HEK293 (cell line): ENCODE data around the gene HNRNPA0.

Experiments
- CTCF ChIA-PET: fragments of 350-600 bp; formaldehyde crosslinking; extraction: SDS; loops from one replicate; lab custom pipeline; 2021; ENCODE audit warnings: antibody characterized with exemption; lab: Yijun Ruan, JAX
- POLR2A ChIA-PET: fragments of 300-600 bp; formaldehyde crosslinking; extraction: SDS; loops from one replicate; lab custom pipeline; 2020; ENCODE audit warnings: antibody characterized with exemption, inconsistent platforms; lab: Yijun Ruan, JAX
- H3K27ac ChIP-seq: fragments of 200-500 bp; sonication (Bioruptor generic); 2 replicates; pipeline ENCODE4 v1.5.1; 2014; ENCODE audit warnings: low read depth, low read length, control low read depth, inconsistent platforms; ENCODE audit errors: extremely low read depth
- H3K36me3 ChIP-seq, 2 experiments: fragments of 200-500 bp in 1 of 2; sonication (Bioruptor generic) in 1 of 2; 1 replicate in 1 of 2; 2 replicates in 1 of 2; pipeline ENCODE4 v1.5.1; 2014 to 2017; ENCODE audit warnings: inconsistent platforms in 2 of 2, low read length in 2 of 2; ENCODE audit not compliant: control insufficient read depth in 2 of 2, insufficient read depth in 1 of 2
- H3K4me1 ChIP-seq: fragments of 200-500 bp; sonication (Bioruptor generic); 2 replicates; pipeline ENCODE4 v1.5.1; 2014; ENCODE audit warnings: mild to moderate bottlenecking, low read length, inconsistent platforms; ENCODE audit not compliant: control insufficient read depth, insufficient read depth
- H3K4me3 ChIP-seq: 2 replicates; pipeline ENCODE4 v1.5.1; 2011; ENCODE audit warnings: low read depth, mild to moderate bottlenecking, control low read depth, low read length, moderate library complexity
- H3K9me3 ChIP-seq: fragments of 200-500 bp; sonication (Bioruptor generic); 2 replicates; pipeline ENCODE4 v1.5.1; 2014; ENCODE audit warnings: low read depth, low read length, inconsistent platforms; ENCODE audit not compliant: control insufficient read depth, insufficient read depth
- CTCF ChIP-seq: fragments of 450-650 bp; formaldehyde crosslinking; IDR thresholded peaks from 2 replicates; pipeline ENCODE4 v1.5.1; 2016; ENCODE audit warnings: missing biosample characterization, missing genetic modification characterization
- EGR2 ChIP-seq: fragments of 450-650 bp; formaldehyde crosslinking; IDR thresholded peaks from 2 replicates; pipeline ENCODE4 v1.5.1; 2016; ENCODE audit warnings: low read depth, missing biosample characterization, missing genetic modification characterization
- ELK4 ChIP-seq: IDR thresholded peaks from 2 replicates; pipeline ENCODE4 v1.6.1; 2011; ENCODE audit warnings: mild to moderate bottlenecking, low read depth, low read length, borderline replicate concordance
- KLF16 ChIP-seq: fragments of 450-650 bp; formaldehyde crosslinking; IDR thresholded peaks from 2 replicates; pipeline ENCODE4 v1.5.1; 2017; ENCODE audit warnings: missing biosample characterization, missing genetic modification characterization
- PATZ1 ChIP-seq: fragments of 450-650 bp; formaldehyde crosslinking; IDR thresholded peaks from 2 replicates; pipeline ENCODE4 v1.5.1; 2016; ENCODE audit warnings: missing biosample characterization, missing genetic modification characterization
- PRDM1 ChIP-seq: fragments of 450-650 bp; formaldehyde crosslinking; IDR thresholded peaks from 2 replicates; pipeline ENCODE4; 2016; ENCODE audit warnings: missing biosample characterization, missing genetic modification characterization
- PRDM6 ChIP-seq: fragments of 450-650 bp; formaldehyde crosslinking; IDR thresholded peaks from 2 replicates; pipeline ENCODE4 v1.5.1; 2017; ENCODE audit warnings: missing biosample characterization, missing genetic modification characterization
- SCRT1 ChIP-seq: fragments of 450-650 bp; formaldehyde crosslinking; IDR thresholded peaks from 2 replicates; pipeline ENCODE4 v1.5.1; 2016; ENCODE audit warnings: missing biosample characterization, missing genetic modification characterization, borderline replicate concordance
- ZNF223 ChIP-seq: fragments of 450-650 bp; formaldehyde crosslinking; IDR thresholded peaks from 2 replicates; pipeline ENCODE4 v1.5.1; 2016; ENCODE audit warnings: missing biosample characterization, missing genetic modification characterization
- ZNF266 ChIP-seq: fragments of 450-650 bp; formaldehyde crosslinking; IDR thresholded peaks from 2 replicates; pipeline ENCODE4 v1.5.1; 2016; ENCODE audit warnings: missing biosample characterization, missing genetic modification characterization, low read depth
- ZNF302 ChIP-seq: fragments of 450-650 bp; formaldehyde crosslinking; IDR thresholded peaks from 2 replicates; pipeline ENCODE4 v1.5.1; 2016; ENCODE audit warnings: missing biosample characterization, missing genetic modification characterization, low read depth
- ZNF341 ChIP-seq: fragments of 450-650 bp; formaldehyde crosslinking; IDR thresholded peaks from 2 replicates; pipeline ENCODE4; 2016; ENCODE audit warnings: low read depth, missing biosample characterization, missing genetic modification characterization
- ZNF37A ChIP-seq: fragments of 450-650 bp; IDR thresholded peaks from 2 replicates; pipeline ENCODE4 v1.5.1; 2018; ENCODE audit warnings: missing biosample characterization, missing genetic modification characterization
- ZNF391 ChIP-seq: fragments of 450-650 bp; formaldehyde crosslinking; IDR thresholded peaks from 2 replicates; pipeline ENCODE4 v1.5.1; 2016; ENCODE audit warnings: low read depth, missing biosample characterization, missing genetic modification characterization, borderline replicate concordance
- ZNF501 ChIP-seq: fragments of 450-650 bp; formaldehyde crosslinking; IDR thresholded peaks from 2 replicates; pipeline ENCODE4 v1.5.1; 2016; ENCODE audit warnings: missing biosample characterization, missing genetic modification characterization
- ZNF549 ChIP-seq: fragments of 450-650 bp; IDR thresholded peaks from 2 replicates; pipeline ENCODE4 v1.5.1; 2018; ENCODE audit warnings: missing biosample characterization, missing genetic modification characterization, mild to moderate bottlenecking, inconsistent platforms, moderate library complexity
- ZNF558 ChIP-seq: fragments of 450-650 bp; formaldehyde crosslinking; IDR thresholded peaks from 2 replicates; pipeline ENCODE4 v1.5.1; 2016; ENCODE audit warnings: missing biosample characterization, missing genetic modification characterization
- ZNF580 ChIP-seq: fragments of 450-650 bp; formaldehyde crosslinking; IDR thresholded peaks from 2 replicates; pipeline ENCODE4 v1.5.1; 2016; ENCODE audit warnings: missing biosample characterization, missing genetic modification characterization
- ZNF610 ChIP-seq: fragments of 450-650 bp; formaldehyde crosslinking; IDR thresholded peaks from 2 replicates; pipeline ENCODE4 v1.5.1; 2016; ENCODE audit warnings: missing biosample characterization, missing genetic modification characterization, borderline replicate concordance
- ZNF624 ChIP-seq: fragments of 450-650 bp; formaldehyde crosslinking; IDR thresholded peaks from 2 replicates; pipeline ENCODE4 v1.5.1; 2017; ENCODE audit warnings: missing biosample characterization, missing genetic modification characterization
- ZNF639 ChIP-seq: fragments of 450-650 bp; formaldehyde crosslinking; IDR thresholded peaks from 2 replicates; pipeline ENCODE4 v1.5.1; 2016; ENCODE audit warnings: missing biosample characterization, missing genetic modification characterization
- ZNF660 ChIP-seq: fragments of 450-650 bp; IDR thresholded peaks from 2 replicates; pipeline ENCODE4 v1.5.1; 2018; ENCODE audit warnings: missing biosample characterization, mild to moderate bottlenecking, missing genetic modification characterization
- ZNF701 ChIP-seq: fragments of 450-650 bp; formaldehyde crosslinking; IDR thresholded peaks from 2 replicates; pipeline ENCODE4 v1.5.1; 2016; ENCODE audit warnings: missing biosample characterization, missing genetic modification characterization
- ZNF785 ChIP-seq: fragments of 450-650 bp; formaldehyde crosslinking; IDR thresholded peaks from 2 replicates; pipeline ENCODE4 v1.5.1; 2016; ENCODE audit warnings: missing biosample characterization, missing genetic modification characterization

Gene HNRNPA0

GRCh38 chr5:137760719-137761516 is 6.8 kb upstream of the HNRNPA0 start (continued):
- no peak for TF ChIP-seq ZNF785 (tag by site-specific recombination)
- peak; percentile 48; the same call in 1 of the 2 replicates for TF ChIP-seq ZNF639
- TF ChIP-seq ZNF266 (tag by site-specific recombination), result no peak

GRCh38 chr5:137760294-137760693 is 6.1 kb upstream of the HNRNPA0 start:
- CTCF ChIA-PET, result interaction anchor here (1.0 to 3.1 kb wide), 3 partner anchors 13 to 18 kb away, joined by 3 to 22 read pairs (median 3); no protein-coding TSS in a partner anchor
- no peak overlapping the region for H3K4me3 ChIP-seq
- no peaks in the 10 kb centered on the region for H3K4me1 ChIP-seq
- H3K9me3 ChIP-seq, result no peaks in the 10 kb centered on the region
- POLR2A ChIA-PET, result no interaction called here
- peak; percentile 46; the same call in 1 of the 2 replicates for TF ChIP-seq ZNF549 (tag by site-specific recombination)
- TF ChIP-seq ZNF341 (tag by site-specific recombination), result no peak
- peak; percentile 99 for TF ChIP-seq ZNF610 (tag by site-specific recombination)
- TF ChIP-seq PRDM6 (tag by site-specific recombination), result no peak
- TF ChIP-seq KLF16 (tag by site-specific recombination), result no peak
- TF ChIP-seq, all 188 proteins: peak for 2
- Histone ChIP-seq H3K27ac (no peak overlapping the region), H3K36me3 (no peaks in the 10 kb centered on the region)

- Histone ChIP-seq H3K36me3 (no peaks in the 10 kb centered on the region), H3K4me1 (no peaks in the 10 kb centered on the region), H3K9me3 (no peaks in the 10 kb centered on the region), H3K27ac (no peak overlapping the region), H3K4me3 (no peak overlapping the region)
- ChIA-PET CTCF (no interaction called here), POLR2A (no interaction called here)
- TF ChIP-seq ZNF558 (tag by site-specific recombination) (no peak), ZNF223 (no peak), ZNF660 (no peak), PATZ1 (tag by site-specific recombination) (no peak), PRDM1 (tag by site-specific recombination) (no peak), ZNF501 (no peak), ELK4 (no peak), ZNF391 (tag by site-specific recombination) (no peak), SCRT1 (tag by site-specific recombination) (no peak), ZNF624 (tag by site-specific recombination) (no peak), ZNF302 (tag by site-specific recombination) (no peak), EGR2 (tag by site-specific recombination) (no peak), ZNF580 (no peak), ZNF37A (tag by site-specific recombination) (no peak), ZNF341 (tag by site-specific recombination) (no peak), CTCF (tag by site-specific recombination) (no peak), ZNF701 (tag by site-specific recombination) (no peak)
These were observed 4.6 kb upstream of the HNRNPA0 start for GRCh38 chr5:137758715-137759306.
